ENCODE measurements around the gene CATSPERD. TPM values are rescaled to one million over a fixed set of nuclear protein-coding genes. Genes with fewer than 3 reads are reported as not detected.

Gene CATSPERD
- total RNA-seq, 1 experiment from 2014 or later: 0.50 TPM

GRCh38 chr19:5800361-5801270 lies 80.2 kb downstream of the CATSPERD start:
- ChIA-PET CTCF (interaction anchor here (1.2 to 2.1 kb wide), 2 partner anchors 27 to 221 kb away, joined by 4 to 5 read pairs; no protein-coding TSS in a partner anchor), POLR2A (no interaction called here)
- H3K9me3 Mint-ChIP-seq: no peaks in the 10 kb centered on the region
- no peaks in the 10 kb centered on the region for H3K36me3 Mint-ChIP-seq
- TF ChIP-seq ARID4B (CRISPR knock-in tag; IDR thresholded peaks at IDR 0.05; ENCODE audit: borderline replicate concordance): no peak
- peak; percentile 69; the same call in 1 of the 2 replicates for TF ChIP-seq ZNF121 (CRISPR knock-in tag; IDR thresholded peaks at IDR 0.05)
- 0 out of 2 replicates have a peak, but pooled peaks have one; percentile 15 for TF ChIP-seq GTF2I (CRISPR knock-in tag; conservative IDR thresholded peaks at IDR 0.05)
- peaks cover 11% of the 10 kb centered on the region for H3K4me1 Mint-ChIP-seq
- DNase-seq (ENCODE audit: low spot score) (no peak), ATAC-seq (no peak)
- no peak overlapping the region for H3K4me3 Mint-ChIP-seq
- no peak overlapping the region for H3K27ac Mint-ChIP-seq
- H3K27me3 Mint-ChIP-seq (ENCODE audit: low read depth): peaks cover 57% of the 10 kb centered on the region

GRCh38 chr19:5801796-5802619 lies 81.6 kb downstream of the CATSPERD start:
- CTCF ChIA-PET: interaction anchor here (2.1 kb wide), 1 partner anchor 26 kb away, joined by 5 read pairs; no protein-coding TSS in a partner anchor
- TF ChIP-seq GABPB1 (CRISPR knock-in tag; IDR thresholded peaks at IDR 0.05) (no peak), ATF1 (CRISPR knock-in tag; IDR thresholded peaks at IDR 0.05) (no peak), KAT7 (CRISPR knock-in tag; IDR thresholded peaks at IDR 0.05; ENCODE audit: borderline replicate concordance) (no peak), FOXP1 (CRISPR knock-in tag; IDR thresholded peaks at IDR 0.05; ENCODE audit: borderline replicate concordance) (no peak), ZNF263 (CRISPR knock-in tag; IDR thresholded peaks at IDR 0.05; ENCODE audit: low read depth) (no peak), TEAD1 (CRISPR knock-in tag; IDR thresholded peaks at IDR 0.05) (no peak), CDX4 (CRISPR knock-in tag; IDR thresholded peaks at IDR 0.05; ENCODE audit: borderline replicate concordance) (no peak), NR2C2 (CRISPR knock-in tag; IDR thresholded peaks at IDR 0.05) (no peak), RORB (CRISPR knock-in tag; IDR thresholded peaks at IDR 0.05) (no peak), CREB1 (CRISPR knock-in tag; IDR thresholded peaks at IDR 0.05) (no peak)
- TF ChIP-seq, protein P1, sequence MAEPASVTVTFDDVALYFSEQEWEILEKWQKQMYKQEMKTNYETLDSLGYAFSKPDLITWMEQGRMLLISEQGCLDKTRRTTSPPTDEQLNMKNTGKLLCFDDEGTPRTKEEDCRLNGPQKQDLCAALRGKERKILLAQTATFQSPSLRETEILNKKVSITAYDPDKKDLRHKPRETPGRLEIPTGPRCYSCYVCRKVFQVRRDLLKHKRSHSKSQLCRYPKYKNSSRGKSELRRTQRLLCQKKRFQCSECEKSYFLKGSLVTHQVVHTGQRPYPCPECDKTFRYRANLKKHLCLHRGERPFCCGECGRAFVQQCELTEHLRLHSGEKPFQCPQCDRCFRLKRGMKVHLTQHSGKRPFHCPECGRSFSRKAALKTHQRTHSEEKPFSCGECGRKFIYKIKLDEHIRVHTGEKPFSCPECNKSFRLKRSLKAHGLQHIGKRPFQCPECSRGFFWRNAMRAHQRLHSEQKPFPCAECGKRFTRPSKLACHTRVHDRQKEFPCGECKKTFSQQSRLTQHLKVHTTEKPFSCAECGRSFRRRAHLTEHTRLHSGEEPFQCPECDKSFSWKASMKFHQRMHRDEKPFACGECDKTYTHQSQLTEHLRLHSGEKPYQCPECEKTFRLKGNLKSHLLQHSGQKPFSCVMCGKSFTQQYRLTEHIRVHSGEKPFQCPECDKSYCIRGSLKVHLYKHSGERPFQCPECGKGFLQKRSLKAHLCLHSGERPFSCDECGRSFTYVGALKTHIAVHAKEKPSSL (CRISPR knock-in tag; conservative IDR thresholded peaks at IDR 0.05): no peak
- no peaks in the 10 kb centered on the region for H3K9me3 Mint-ChIP-seq
- H3K4me1 Mint-ChIP-seq: peaks cover 13% of the 10 kb centered on the region
- DNase-seq (ENCODE audit: low spot score) (peak; percentile 80), ATAC-seq (peak; percentile 1; the same call in 1 of the 2 replicates)
- no peak overlapping the region for H3K27ac Mint-ChIP-seq
- peak overlapping the region; percentile 49; the same call in 1 of the 2 replicates for H3K4me3 Mint-ChIP-seq
- H3K36me3 Mint-ChIP-seq: no peaks in the 10 kb centered on the region
- H3K27me3 Mint-ChIP-seq (ENCODE audit: low read depth): peaks cover 57% of the 10 kb centered on the region
- POLR2A ChIA-PET: no interaction called here
